Stimulated activated CD4-positive, alpha-beta T cell treated with anti-CD3 and anti-CD28 coated beads, Interleukin-1b, Interleukin-23, amount 100 ng/mL, for 1 hour (primary cell): ENCODE measurements around the gene AGR2.

Experiments used
- DNase-seq, 2 donors: peaks; one replicate each; pipeline ENCODE4 v3.0.0-alpha.2; 2020; ENCODE audit warnings: low read depth in 2 of 2

AGR2 gene

GRCh38 chr7:16812542-16813231 lies 7.9 kb upstream of the AGR2 start:
- DNase-seq: no peak

- no peak for DNase-seq
Observed at GRCh38 chr7:16811551-16811950, 6.8 kb upstream of the AGR2 start.

- no peak for DNase-seq
Observed at GRCh38 chr7:16810573-16810972, 5.8 kb upstream of the AGR2 start.

DNA sequence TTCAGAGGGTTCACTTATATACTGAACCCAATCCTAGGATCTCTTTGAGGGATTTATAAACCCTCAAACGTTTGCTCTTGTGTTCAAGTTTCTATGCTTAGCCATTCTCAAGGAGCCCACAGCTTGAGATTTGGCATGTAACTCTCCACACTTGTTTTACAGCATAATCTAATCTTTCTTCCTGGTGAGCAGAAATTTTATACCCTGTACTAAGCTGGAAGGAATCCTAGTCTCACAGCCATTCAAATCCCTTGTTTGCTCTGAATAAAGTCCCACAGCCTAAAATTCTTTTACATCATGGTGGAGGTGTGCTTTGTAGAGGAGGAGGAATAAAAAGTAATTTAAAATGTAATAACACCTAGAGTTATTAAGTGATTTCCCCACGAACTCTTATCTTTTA lies 5.3 kb upstream of the AGR2 start:
- no peak for DNase-seq

GRCh38 chr7:16805441-16805840 lies 642 bp upstream of the AGR2 start:
- no peak for DNase-seq

GRCh38 chr7:16803881-16804673 lies 722 bp downstream of the AGR2 start:
- no peak for DNase-seq

DNA sequence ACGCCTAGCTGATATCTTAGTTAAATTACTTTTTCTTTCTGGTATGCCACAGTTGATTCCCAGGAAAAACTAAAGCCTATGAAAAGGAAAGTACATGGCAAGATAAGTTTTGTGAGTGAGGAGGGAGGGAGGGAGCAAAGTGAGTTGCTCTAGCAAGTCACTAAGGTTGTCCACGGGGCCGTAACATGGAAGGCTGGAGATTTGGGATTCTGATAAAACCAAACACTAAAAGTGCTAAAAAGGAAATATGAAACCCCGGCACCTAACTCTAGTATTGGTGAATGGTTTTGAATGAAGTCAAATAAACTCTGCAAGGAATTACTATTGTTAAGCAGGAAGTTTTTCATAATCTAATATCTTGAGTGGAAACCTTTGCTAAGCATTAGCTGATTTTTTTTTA lies 1.7 kb downstream of the AGR2 start:
- DNase-seq: no peak

GRCh38 chr7:16801579-16801978 lies 3.2 kb downstream of the AGR2 start:
- no peak for DNase-seq

DNA sequence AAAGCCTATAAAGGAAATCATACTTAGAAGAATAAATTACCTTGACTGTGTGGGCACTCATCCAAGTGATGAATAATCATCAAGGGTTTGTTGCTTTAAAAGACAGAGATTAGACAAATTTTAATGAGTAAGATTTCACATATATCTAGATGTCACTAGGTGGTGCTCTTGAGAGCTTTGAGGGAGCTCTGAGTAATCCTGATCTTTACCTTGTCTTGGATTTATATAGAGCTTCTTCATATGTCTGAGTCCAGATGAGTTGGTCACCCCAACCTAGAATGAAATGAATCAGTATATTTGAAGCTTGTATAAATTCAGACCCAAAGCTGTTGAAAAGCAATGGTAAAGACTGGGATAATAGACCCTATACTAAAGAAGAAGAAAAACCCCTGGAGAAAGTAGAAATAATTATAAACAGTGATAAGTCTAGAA lies 3.7 kb downstream of the AGR2 start:
- DNase-seq: no peak

GRCh38 chr7:16795624-16796023 lies 9.2 kb downstream of the AGR2 start:
- DNase-seq: no peak

DNA sequence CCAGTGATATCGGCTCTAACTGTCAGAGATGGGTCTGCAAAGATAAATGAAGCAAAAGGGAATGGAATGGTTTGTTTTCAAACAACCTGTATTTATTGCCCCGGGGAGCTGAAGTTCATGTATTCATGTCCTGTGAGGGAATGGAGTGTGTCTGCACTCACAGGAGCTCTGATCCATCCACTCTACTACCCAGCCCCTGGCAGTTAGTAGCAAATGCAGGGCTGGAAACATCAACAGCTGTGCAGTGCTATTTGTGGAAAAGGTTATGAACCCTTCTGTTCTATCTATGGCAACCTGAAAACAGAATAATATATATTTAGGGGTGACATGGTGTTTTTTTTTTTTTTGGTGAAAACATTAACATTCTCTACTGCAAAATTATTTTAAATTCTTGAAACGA lies 9.8 kb downstream of the AGR2 start:
- DNase-seq: no peak

GRCh38 chr7:16791905-16792698 lies 12.7 kb downstream of the AGR2 start:
- no peak for DNase-seq

DNA sequence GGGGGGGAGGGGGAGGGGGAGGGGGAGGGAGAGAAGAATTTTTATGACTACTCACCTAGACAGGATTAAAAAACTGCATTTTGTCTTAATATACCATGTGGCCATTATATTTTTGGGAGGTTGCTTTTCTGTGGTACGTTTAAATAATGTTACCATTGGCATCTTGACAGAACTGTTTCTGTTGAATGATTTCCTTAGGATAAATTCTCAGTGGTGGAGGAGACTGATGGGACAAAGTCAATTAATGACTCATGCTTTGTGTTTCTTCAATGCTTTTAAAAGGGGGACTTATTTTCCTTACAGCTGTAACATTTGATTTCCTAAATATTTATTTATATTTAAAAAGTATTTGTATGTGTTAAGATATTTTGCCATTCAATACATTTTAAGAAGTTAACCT lies 13.7 kb downstream of the AGR2 start:
- no peak for DNase-seq

DNA sequence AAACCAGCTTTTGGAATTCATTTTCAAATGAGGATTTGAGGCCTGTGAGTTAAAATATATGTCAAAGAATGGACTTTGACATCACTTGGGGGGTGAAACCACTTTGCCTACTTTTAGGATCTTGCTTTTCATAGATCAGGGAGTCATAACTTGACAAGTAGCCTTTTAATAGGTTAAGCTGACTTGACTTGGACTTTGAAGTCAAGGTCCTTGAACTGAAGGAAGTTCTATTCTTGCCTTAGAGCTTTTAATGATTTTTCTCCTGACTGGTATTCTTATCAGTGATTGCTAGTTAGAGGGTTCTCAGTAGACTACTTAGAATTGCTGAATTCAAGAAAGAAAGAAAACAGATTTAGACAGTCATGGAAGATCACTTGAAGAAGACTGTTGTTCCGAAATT lies 17.7 kb downstream of the AGR2 start:
- DNase-seq: no peak

- DNase-seq: no peak
Observed at GRCh38 chr7:16786257-16786656, 18.5 kb downstream of the AGR2 start.

DNA sequence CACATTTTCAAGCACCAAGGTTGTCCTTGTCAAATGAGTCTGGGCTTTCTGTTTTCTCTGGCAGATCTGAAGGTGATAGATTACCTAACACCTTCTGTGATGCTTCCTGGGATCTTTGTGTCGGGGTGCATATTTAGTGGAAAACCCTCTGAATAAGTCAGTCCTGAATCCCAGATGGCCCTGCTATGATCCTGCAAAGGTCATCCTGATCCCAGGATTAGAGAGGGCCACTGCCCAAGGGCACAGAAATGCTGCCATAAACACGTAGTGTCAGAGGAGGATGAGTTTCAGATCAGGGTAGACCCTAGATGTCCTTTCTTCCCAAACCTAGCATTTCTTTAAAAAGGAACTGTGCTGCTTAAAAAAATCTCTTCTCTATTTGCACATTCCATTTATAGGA lies 19.0 kb downstream of the AGR2 start:
- no peak for DNase-seq

DNA sequence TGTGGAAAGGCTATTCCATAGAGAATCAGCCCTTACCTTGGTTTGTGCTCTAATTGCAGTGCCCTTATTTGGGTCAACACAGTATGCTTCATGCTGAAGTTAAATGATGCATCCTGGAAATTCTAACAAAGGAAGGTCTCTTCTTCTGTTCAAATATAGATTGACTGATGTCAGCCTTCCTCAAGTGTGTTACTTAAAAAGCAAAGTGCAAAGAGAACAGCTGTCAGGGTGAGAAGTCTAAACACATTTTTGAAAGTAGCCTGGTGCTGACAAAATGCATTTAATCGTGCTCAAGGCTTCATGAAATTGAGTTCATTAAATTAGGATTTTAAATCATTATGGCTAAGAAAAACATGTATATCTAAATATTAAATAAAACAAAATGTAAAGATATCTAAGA lies 19.5 kb downstream of the AGR2 start:
- no peak for DNase-seq

- DNase-seq: no peak
Observed at GRCh38 chr7:16780596-16780995, 24.2 kb downstream of the AGR2 start.

GRCh38 chr7:16779051-16779450 lies 25.7 kb downstream of the AGR2 start:
- no peak for DNase-seq

DNA sequence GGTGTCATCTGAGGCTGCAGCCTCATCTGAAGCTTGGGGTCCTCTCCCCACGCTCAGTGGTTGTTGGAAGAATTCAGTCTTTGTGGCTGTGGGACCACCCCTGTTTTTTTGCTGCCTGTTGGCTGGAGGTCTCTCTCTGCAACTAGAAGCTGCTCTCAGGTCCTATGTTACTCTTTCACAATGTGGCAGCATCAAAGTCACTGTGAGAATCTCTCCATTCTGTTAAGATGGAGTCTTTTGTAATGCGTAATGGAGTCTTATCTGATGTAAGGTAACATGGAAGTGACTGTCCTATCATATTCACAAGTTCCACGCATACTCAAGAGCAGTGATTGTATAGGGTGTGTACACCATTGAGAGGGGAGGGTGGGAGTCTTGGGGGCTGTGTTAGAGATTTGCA lies 26.3 kb downstream of the AGR2 start:
- DNase-seq: no peak

GRCh38 chr7:16776053-16776452 lies 28.7 kb downstream of the AGR2 start:
- no peak for DNase-seq

DNA sequence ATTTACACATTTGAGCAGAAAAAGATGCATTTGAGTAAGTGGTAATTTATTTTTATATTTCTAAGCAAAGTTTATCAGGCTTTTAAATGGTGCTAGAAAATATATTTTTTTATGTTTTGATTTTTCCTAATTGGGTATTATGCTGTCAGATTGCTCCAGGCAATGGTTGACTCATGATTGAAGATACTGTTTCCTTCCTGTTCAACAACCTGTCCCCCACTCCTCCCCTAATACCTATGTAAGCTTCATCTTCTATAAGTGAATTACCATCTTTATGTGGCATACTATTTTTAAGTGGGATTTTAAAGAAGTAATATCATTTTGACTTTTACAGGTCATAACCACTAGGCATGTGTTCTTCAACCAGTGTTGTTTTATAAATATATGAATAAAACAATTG lies 29.8 kb downstream of the AGR2 start:
- no peak for DNase-seq

- DNase-seq: no peak
Observed at GRCh38 chr7:16774294-16774693, 30.5 kb downstream of the AGR2 start.
